AG09319 (cell line): Measurements from ENCODE around the gene ESR1.
"Not testable (repeated sequence)": the region's sequence is repeated elsewhere in the genome, so short reads cannot be mapped to it uniquely, and the experiment has no call there.

Experiments used
- DNase-seq: peaks from one replicate; pipeline ENCODE4 v3.0.0-alpha.2; 2010; ENCODE audit warnings: low read depth; ENCODE audit errors: extremely low read depth
- CTCF ChIP-seq: IDR thresholded peaks from 2 replicates; pipeline ENCODE4 v1.5.1; 2011; ENCODE audit warnings: low read depth, mild to moderate bottlenecking, inconsistent platforms, low read length, moderate library complexity

Gene ESR1

GRCh38 chr6:152008779-152009178 is 201.3 kb downstream of the ESR1 start:
- no peak for DNase-seq
- TF ChIP-seq CTCF: no peak

GRCh38 chr6:152012227-152012626 is 204.7 kb downstream of the ESR1 start:
- TF ChIP-seq CTCF: no peak
- no peak for DNase-seq

GRCh38 chr6:152018876-152019275 is 211.4 kb downstream of the ESR1 start:
- DNase-seq: no peak

GRCh38 chr6:152022303-152022702 is 214.8 kb downstream of the ESR1 start:
- no peak for DNase-seq
- no peak for TF ChIP-seq CTCF

More at GRCh38 chr6:152018876-152019275, 211.4 kb downstream of the ESR1 start:
- no peak for TF ChIP-seq CTCF

GRCh38 chr6:152023613-152024012 is 216.1 kb downstream of the ESR1 start:
- TF ChIP-seq CTCF: no peak
- DNase-seq: no peak

GRCh38 chr6:152026291-152026690 is 218.8 kb downstream of the ESR1 start:
- no peak for TF ChIP-seq CTCF
- DNase-seq: no peak

GRCh38 chr6:152026744-152027143 is 219.3 kb downstream of the ESR1 start:
- not testable (repeated sequence) for DNase-seq

GRCh38 chr6:152033765-152034164 is 226.3 kb downstream of the ESR1 start:
- DNase-seq: not testable (repeated sequence)

GRCh38 chr6:152034631-152035030 is 227.1 kb downstream of the ESR1 start:
- no peak for DNase-seq
- no peak for TF ChIP-seq CTCF
